Body of pancreas (tissue), 4 donors: Measurements from ENCODE around the gene RPGRIP1L. TPM values are rescaled to one million over a fixed set of nuclear protein-coding genes. Genes with fewer than 3 reads are reported as not detected.

Experiments used
- ATAC-seq: fragments of 150-250 bp; one replicate; pipeline ENCODE4 v1.9.1; 2016
- DNase-seq, 4 donors: peaks; one replicate each; pipeline ENCODE4 v3.0.0-alpha.2; 2019
- H3K27ac ChIP-seq, 4 donors: fragments of 200-600 bp; sonication (generic); 1 replicate in 3 of 4; 2 replicates in 1 of 4; pipeline versions ENCODE4 v1.5.1 to v1.6.1; 2016 to 2019; ENCODE audit warnings: mild to moderate bottlenecking in 1 of 4, mixed read lengths in 1 of 4, moderate library complexity in 1 of 4
- H3K27me3 ChIP-seq, 2 donors: fragments of 200-600 bp; sonication (generic); one replicate each; pipeline ENCODE4 v1.6.0; 2016; ENCODE audit warnings: mild to moderate bottlenecking in 1 of 2
- H3K36me3 ChIP-seq, 2 donors: fragments of 200-600 bp; sonication (generic); replicated peaks in 1 of 2; 2 replicates each; pipeline ENCODE4 v1.5.1; 2016; ENCODE audit warnings: low read depth in 2 of 2; ENCODE audit not compliant: insufficient read depth in 1 of 2
- H3K4me1 ChIP-seq: fragments of 200-600 bp; sonication (generic); one replicate; pipeline ENCODE4 v1.6.0; 2016
- H3K4me3 ChIP-seq, 2 donors: fragments of 200-600 bp; sonication (generic); 1 replicate in 1 of 2; 2 replicates in 1 of 2; pipeline ENCODE4 v1.5.1; 2016 to 2019
- H3K9me3 ChIP-seq, 3 donors: fragments of 200-600 bp; sonication (generic); 1 replicate in 2 of 3; 2 replicates in 1 of 3; pipeline ENCODE4 v1.5.1; 2016
- POLR2A ChIP-seq, 3 donors: fragments of 450-650 bp; IDR thresholded peaks; one replicate each; pipeline ENCODE4 v1.6.1; 2016; ENCODE audit warnings: antibody characterized with exemption in 3 of 3, mild to moderate bottlenecking in 2 of 3
- WGBS, 2 donors: methylation state at CpG; one replicate each; pipeline ENCODE4 v1.1.5; 2017; 5-methylcytosine and 5-hydroxymethylcytosine counted together
- intact Hi-C: fragments of 100-400 bp; cut with DNase I; formaldehyde crosslinking; loops from one replicate; pipeline ENCODE4 v1.15.1; 2023
- total RNA-seq, 2 donors: library from RNA; depleted of rRNA; stranded (reverse); fragments of >200 nt; gene quantifications; one replicate each; pipeline ENCODE4 v1.1.0, GENCODE V29; 2016
- TF ChIP-seq, protein P1 (sequence below), 7 experiments: fragments of 450-650 bp in 4 of 7; fragments of 200-600 bp in 3 of 7; sonication (generic) in 3 of 7; IDR thresholded peaks; one replicate each; pipeline ENCODE4 v1.5.1; 2016 to 2019; ENCODE audit warnings: antibody characterized with exemption in 7 of 7

Gene RPGRIP1L
- total RNA-seq, result 1 to 10 TPM; 2.9 to 4.3 TPM

DNA sequence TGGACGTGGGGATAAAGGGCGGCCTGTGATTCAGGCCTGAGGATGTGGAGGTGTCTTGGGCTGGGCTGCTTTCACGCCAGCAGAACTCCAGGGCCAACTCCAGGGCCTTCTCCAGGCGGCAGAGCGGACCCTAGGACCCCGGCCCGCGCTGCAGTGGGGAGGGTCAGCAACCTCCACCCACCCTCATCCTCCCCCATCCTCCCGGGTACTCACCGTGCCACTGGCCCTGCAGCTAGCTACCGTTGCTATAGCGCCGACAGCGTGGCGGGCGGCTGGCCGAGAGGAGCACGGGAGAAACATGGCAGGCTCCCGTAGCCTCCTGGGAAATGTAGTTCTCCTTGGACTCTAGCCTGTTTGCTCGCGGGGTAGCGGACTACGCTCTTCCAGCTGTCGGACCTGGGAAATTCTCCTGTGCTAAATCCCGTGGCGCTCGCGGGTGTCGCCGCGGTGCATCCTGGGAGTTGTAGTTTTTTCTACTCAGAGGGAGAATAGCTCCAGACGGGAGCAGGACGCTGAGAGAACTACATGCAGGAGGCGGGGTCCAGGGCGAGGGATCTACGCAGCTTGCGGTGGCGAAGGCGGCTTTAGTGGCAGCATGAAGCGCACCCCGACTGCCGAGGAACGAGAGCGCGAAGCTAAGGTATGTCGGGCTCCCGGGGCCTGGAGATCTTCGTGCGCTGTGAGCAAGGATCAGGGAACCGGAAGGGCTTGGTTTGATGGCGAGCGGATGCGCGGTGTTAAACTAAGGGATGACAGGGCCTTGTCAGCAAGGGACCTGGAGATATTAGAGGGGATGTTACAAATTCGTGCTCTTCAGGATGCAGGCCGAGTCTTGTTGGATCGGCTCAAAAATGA lies at the start of gene RPGRIP1L, which contains the start of gene FTO:
Gene RPGRIP1L (minus strand): TSS at position 270 of the 855 bp plus-strand sequence. CDS start 3,136 bp downstream, outside the sequence.
Gene FTO (plus strand): TSS at position 567 of the 855 bp plus-strand sequence.
- no peaks in the 10 kb centered on the region for H3K36me3 ChIP-seq
- peak within 1 kb of the TSS; percentile 51 to 69 for H3K4me3 ChIP-seq
- no peaks in the 10 kb centered on the region for H3K9me3 ChIP-seq
- ATAC-seq (peak; percentile 100), DNase-seq (peak; percentile 99 to 100 (median 100))
- H3K27me3 ChIP-seq, result no peaks in the 10 kb centered on the region
- intact Hi-C loops, result no loop called here
- peak within 1 kb of the TSS in 3 of 4 donors; percentile 49 to 74 (median 65) for H3K27ac ChIP-seq
- peaks cover 15% of the 10 kb centered on the region for H3K4me1 ChIP-seq
- TF ChIP-seq, protein P1, sequence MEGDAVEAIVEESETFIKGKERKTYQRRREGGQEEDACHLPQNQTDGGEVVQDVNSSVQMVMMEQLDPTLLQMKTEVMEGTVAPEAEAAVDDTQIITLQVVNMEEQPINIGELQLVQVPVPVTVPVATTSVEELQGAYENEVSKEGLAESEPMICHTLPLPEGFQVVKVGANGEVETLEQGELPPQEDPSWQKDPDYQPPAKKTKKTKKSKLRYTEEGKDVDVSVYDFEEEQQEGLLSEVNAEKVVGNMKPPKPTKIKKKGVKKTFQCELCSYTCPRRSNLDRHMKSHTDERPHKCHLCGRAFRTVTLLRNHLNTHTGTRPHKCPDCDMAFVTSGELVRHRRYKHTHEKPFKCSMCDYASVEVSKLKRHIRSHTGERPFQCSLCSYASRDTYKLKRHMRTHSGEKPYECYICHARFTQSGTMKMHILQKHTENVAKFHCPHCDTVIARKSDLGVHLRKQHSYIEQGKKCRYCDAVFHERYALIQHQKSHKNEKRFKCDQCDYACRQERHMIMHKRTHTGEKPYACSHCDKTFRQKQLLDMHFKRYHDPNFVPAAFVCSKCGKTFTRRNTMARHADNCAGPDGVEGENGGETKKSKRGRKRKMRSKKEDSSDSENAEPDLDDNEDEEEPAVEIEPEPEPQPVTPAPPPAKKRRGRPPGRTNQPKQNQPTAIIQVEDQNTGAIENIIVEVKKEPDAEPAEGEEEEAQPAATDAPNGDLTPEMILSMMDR (IDR thresholded peaks at IDR 0.05), result peak in 4 of 7 experiments; percentile 13 to 39 (median 28)
- TF ChIP-seq POLR2A (IDR thresholded peaks at IDR 0.05), result peak in 2 of 3 donors; percentile 64 to 65
- WGBS, 2 donors, result 0 to 1% methylated on average over 37 to 57 of the region's 57 CpGs

DNA sequence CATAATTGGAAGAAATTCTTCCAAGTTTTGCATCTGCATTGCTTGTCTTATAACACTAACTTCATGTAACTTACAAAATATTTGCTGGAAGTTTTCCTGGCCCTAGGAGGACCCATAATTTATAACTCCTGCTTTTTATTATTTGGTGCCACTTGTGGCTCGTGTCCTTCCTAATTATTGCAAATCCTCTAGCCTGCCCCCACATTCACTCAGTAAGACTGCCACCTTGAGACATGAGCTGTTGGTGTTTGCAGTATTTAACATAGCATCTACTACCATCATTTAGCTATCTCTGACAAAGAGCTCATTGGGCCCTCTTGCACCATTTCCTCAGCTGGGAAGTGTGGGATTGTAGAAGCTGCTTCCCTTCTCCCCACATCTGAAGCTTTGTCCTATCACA lies 49.8 kb upstream of the RPGRIP1L start:
- 47 to 72% methylated on average over 1 of the region's 1 CpG for WGBS, 2 donors
- intact Hi-C loops, result no loop called here
- H3K4me1 ChIP-seq, result peaks cover 48% of the 10 kb centered on the region
- no peaks in the 10 kb centered on the region for H3K27me3 ChIP-seq
- ATAC-seq, result no peak
- no peaks in the 10 kb centered on the region for H3K36me3 ChIP-seq
- no peak overlapping the region for H3K27ac ChIP-seq
- DNase-seq, result no peak
- no peaks in the 10 kb centered on the region for H3K9me3 ChIP-seq
- no peak overlapping the region for H3K4me3 ChIP-seq
- TF ChIP-seq POLR2A (IDR thresholded peaks at IDR 0.05), result no peak
- TF ChIP-seq, protein P1 (IDR thresholded peaks at IDR 0.05), result no peak

DNA sequence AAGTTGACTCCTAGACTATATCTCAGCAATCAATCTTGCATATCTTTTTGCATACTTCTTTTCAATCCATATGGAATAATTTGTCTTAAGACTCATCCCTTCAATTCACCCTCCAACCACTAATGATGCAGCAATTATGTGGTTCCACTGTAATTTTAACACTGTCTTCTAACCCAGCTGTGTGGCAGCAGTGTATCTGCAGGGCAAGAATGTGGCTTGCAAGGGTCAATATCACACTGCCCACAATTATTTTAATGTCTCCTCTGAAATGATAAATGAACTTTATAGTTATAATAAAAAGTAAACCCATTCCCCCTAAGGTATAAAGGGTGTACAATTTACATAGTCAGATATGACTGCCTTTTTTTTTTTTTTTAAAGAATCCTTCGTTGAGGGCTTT lies 48.9 kb upstream of the RPGRIP1L start:
- H3K27me3 ChIP-seq, result no peaks in the 10 kb centered on the region
- H3K4me3 ChIP-seq, result no peak overlapping the region
- no peak overlapping the region for H3K27ac ChIP-seq
- peaks cover 39% of the 10 kb centered on the region for H3K4me1 ChIP-seq
- intact Hi-C loops, result no loop called here
- WGBS, 2 donors, result 35 to 68% methylated on average over 1 of the region's 1 CpG
- DNase-seq, result no peak
- no peaks in the 10 kb centered on the region for H3K36me3 ChIP-seq
- TF ChIP-seq POLR2A (IDR thresholded peaks at IDR 0.05), result no peak
- TF ChIP-seq, protein P1 (IDR thresholded peaks at IDR 0.05), result no peak
- no peaks in the 10 kb centered on the region for H3K9me3 ChIP-seq
- ATAC-seq, result no peak

DNA sequence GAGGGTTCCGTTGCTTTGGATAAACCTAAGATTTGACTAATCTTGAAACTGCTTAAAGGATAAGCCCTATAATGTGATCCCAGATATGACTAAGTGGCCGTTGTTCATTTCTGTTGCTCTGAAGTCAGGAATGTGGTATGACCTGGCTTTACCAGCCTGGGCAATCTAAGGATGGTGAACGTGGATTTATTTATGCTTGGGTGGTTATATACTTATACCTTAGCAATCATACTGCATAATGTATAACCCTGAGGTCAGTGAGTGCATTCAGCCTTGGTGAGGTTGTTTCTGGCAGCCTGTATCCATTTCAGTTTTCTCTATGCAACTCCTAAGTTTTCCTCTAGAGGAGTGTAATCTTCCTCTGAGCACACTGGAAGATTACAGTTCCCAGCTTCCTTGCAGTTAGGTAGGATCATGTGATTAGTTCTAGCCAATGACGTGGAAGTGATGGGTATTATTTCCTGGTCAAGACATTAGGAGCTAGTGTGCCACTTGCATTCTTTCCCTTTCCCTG lies 42.2 kb upstream of the RPGRIP1L start:
- DNase-seq (no peak), ATAC-seq (no peak)
- TF ChIP-seq, protein P1 (IDR thresholded peaks at IDR 0.05), result peak in 1 of 7 experiments; percentile 9
- no peak for TF ChIP-seq POLR2A (IDR thresholded peaks at IDR 0.05)
- no peaks in the 10 kb centered on the region for H3K9me3 ChIP-seq
- intact Hi-C loops, result no loop called here
- WGBS, 2 donors, result 66 to 71% methylated on average over 4 of the region's 4 CpGs
- H3K4me1 ChIP-seq, result peaks cover 26% of the 10 kb centered on the region
- H3K36me3 ChIP-seq, result no peaks in the 10 kb centered on the region
- H3K4me3 ChIP-seq, result no peak overlapping the region
- H3K27me3 ChIP-seq, result no peaks in the 10 kb centered on the region
- peak overlapping the region in 3 of 4 donors; percentile 40 to 73 (median 60) for H3K27ac ChIP-seq
